ENCODE results near the gene MDH1. TPM values are rescaled to one million over a fixed set of nuclear protein-coding genes. Genes with fewer than 3 reads are reported as not detected.
"Not testable (repeated sequence)": the region's sequence is repeated elsewhere in the genome, so short reads cannot be mapped to it uniquely, and the experiment has no call there.

The MDH1 gene
- total RNA-seq (2014; rRNA removed; shearing (Covaris generic)): 228 and 324 TPM in 2 replicates

GRCh38 chr2:63588385-63589147 is at the start of gene MDH1, which contains the start of gene WDPCP:
TSS of gene MDH1 (plus strand) at chr2:63588963. CDS start at chr2:63589044, 81 bp downstream.
TSS of gene WDPCP (minus strand) at chr2:63588477. CDS start at chr2:63588271, 206 bp downstream.
- peak; percentile 99 for DNase-seq (ENCODE audit: low read depth)

GRCh38 chr2:63539416-63540162 is 49.2 kb upstream of the MDH1 start:
- DNase-seq (ENCODE audit: low read depth): no peak

DNA sequence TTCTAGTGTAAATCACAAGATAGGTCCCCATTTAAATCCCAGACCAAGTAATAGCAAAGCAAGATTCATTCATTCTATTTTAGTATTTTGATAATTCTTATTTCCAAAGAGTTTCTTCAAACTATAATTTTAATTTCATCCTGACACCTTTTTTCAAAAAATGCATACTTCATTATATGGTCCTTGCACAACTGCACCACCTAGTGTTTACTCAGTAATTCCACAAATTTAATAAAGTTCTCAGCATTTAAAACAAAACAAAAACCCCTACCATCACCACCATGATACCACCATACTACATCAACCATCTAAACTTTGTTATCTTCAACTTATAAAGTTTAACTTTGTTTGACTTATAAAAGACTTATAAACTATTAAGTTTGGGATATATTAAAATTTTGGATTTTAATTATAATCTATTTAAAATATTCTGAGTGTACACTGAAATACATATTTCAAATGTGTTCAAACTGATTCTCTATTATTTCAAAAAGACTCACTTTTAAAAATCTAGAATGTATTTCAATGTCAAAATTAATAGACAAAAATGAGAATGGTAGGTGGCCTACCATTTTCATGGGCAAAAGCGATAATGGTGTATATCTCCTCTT is 44.6 kb upstream of the MDH1 start:
- no peak for DNase-seq (ENCODE audit: low read depth)

DNA sequence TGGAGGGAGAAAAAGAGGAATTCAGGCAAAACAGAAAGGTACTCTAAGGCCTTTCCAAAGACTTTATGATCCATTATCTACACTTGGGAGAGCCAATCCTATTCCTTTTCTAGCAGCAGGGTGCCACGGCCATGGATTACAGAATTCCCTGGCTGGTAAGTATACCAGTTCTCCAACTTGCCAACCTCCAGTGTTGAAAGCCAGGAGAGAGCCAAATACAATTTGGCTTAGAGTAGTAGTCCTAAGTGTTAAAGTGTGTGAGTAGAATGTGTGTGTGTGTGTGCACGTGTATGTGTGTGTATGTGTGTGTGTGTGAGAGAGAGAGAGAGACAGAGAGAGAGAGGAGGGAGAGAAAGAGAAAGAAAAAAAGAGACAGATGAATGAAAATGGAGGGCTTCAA is 43.7 kb upstream of the MDH1 start:
- DNase-seq (ENCODE audit: low read depth): no peak

GRCh38 chr2:63553049-63553448 is 35.7 kb upstream of the MDH1 start:
- DNase-seq (ENCODE audit: low read depth): peak; percentile 59

- DNase-seq (ENCODE audit: low read depth): no peak
Measured at GRCh38 chr2:63555299-63555698, 33.5 kb upstream of the MDH1 start.

- no peak for DNase-seq (ENCODE audit: low read depth)
Measured at GRCh38 chr2:63555931-63556330, 32.8 kb upstream of the MDH1 start.

DNA sequence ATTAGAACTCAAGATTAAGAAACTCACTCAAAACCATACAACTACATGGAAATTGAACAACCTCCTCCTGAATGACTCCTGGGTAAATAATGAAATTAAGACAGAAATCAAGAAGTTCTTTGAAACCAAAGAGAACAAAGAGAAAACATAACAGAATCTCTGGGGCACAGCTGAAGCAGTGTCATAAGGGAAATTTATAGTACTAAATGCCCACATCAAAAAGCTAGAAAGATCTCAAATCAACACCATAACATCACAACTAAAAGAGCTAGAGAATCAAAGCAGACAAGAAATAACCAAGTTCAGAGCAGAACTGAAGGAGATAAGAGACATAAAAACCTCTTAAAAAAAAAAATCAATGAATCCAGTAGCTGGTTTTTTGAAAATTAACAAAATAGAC is 30.9 kb upstream of the MDH1 start:
- DNase-seq (ENCODE audit: low read depth): not testable (repeated sequence)

- not testable (repeated sequence) for DNase-seq (ENCODE audit: low read depth)
Measured at GRCh38 chr2:63558922-63559321, 29.8 kb upstream of the MDH1 start.

GRCh38 chr2:63562751-63563150 is 26.0 kb upstream of the MDH1 start:
- DNase-seq (ENCODE audit: low read depth): no peak

DNA sequence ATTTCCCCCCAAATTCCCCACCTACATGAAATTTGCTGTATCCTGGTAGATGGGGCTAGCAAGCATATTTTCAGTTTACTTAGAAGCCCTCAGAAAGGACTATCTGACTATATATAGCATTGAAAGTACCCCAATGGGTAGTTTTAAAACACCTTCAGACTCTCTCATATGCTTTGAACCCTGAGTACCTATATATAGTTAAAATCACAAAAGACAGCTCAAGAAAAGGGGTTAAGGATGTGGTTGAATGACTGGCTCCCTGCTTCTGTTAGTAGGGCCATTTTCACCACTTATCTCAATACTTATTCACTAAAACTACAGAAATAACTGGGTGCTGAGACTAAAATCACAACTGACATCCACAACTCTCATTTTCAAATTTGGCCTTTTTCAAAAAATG is 19.0 kb upstream of the MDH1 start:
- no peak for DNase-seq (ENCODE audit: low read depth)

GRCh38 chr2:63571291-63571690 is 17.5 kb upstream of the MDH1 start:
- no peak for DNase-seq (ENCODE audit: low read depth)

DNA sequence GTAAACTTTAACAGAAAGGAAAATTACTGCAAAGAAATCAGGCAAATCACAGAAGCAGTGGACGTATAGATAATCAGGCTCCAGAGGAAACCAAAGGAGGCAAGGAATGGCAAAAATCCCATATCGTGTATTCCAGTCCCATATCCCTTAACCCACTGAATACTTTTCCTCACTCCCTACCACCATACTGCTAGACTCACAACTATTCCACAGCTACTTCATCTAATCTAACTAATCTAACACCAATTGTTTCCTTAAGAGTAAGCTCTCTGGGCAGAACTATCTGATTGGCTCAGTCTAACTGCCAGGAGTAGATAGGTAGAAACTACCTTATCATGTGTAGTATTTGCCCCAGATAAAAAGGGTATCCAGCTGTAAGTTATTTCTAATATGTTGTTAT is 16.8 kb upstream of the MDH1 start:
- no peak for DNase-seq (ENCODE audit: low read depth)

GRCh38 chr2:63573026-63573425 is 15.7 kb upstream of the MDH1 start:
- not testable (repeated sequence) for DNase-seq (ENCODE audit: low read depth)

- DNase-seq (ENCODE audit: low read depth): not testable (repeated sequence)
Measured at GRCh38 chr2:63573726-63574345, 14.9 kb upstream of the MDH1 start.

DNA sequence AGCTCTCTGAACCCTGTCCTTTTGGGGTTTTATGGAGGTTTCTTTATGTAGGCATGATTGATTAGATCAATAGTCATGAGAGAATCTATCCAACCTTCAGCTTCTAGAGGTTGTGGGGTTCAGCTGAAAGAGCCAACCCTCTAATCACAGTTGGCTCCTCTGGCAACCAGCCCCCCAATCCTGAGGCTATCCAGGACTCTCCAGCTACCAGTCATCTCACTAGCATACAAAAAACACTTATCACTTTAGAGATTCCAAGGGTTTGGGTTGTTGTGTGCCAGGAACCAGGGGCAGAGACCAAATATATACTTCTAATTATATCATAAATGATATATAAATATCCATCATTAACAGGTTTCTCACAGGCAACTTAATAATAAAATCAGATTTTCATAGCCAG is 12.2 kb upstream of the MDH1 start:
- DNase-seq (ENCODE audit: low read depth): no peak

DNA sequence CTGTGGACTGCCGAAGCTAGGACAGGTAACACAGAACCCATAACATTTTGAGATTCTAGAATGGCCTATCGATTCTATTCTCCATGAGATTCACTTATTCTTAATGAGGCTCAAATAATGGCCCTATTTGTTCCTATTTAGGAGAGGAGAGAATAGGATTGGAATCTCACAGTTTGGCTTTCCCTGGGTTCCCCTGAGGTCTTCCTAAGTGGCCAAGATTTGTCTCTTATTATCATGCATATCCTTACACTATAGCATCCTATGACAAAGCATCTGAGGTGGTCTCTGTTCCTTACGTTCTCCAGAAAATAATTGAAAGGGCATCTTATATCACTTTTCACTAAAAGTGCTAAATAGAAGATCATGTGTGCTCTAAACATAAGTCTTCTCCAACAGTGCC is 10.0 kb upstream of the MDH1 start:
- no peak for DNase-seq (ENCODE audit: low read depth)

- no peak for DNase-seq (ENCODE audit: low read depth)
Measured at GRCh38 chr2:63580651-63581297, 8.0 kb upstream of the MDH1 start.

- DNase-seq (ENCODE audit: low read depth): no peak
Measured at GRCh38 chr2:63581298-63581961, 7.3 kb upstream of the MDH1 start.

GRCh38 chr2:63582873-63583272 is 5.9 kb upstream of the MDH1 start:
- no peak for DNase-seq (ENCODE audit: low read depth)

- peak; percentile 33 for DNase-seq (ENCODE audit: low read depth)
Measured at GRCh38 chr2:63587814-63588384, 864 bp upstream of the MDH1 start.
